SK-N-MC (cell line): ENCODE data around the gene CREB5.
A peak's percentile ranks its signal among the peaks of the same experiment; 100 is the strongest.

Experiments used
- DNase-seq: peaks from one replicate; pipeline ENCODE4 v3.0.0-alpha.2; 2011; ENCODE audit warnings: low read depth, low spot score
- H3K27ac ChIP-seq: fragments of 200-600 bp; sonication (generic); 2 replicates; pipeline ENCODE4 v1.5.1; 2016; ENCODE audit warnings: mixed run types
- H3K36me3 ChIP-seq: fragments of 200-600 bp; sonication (generic); 2 replicates; pipeline ENCODE4 v1.6.1; 2017; ENCODE audit warnings: antibody characterized with exemption, low read length, mixed read lengths; ENCODE audit not compliant: insufficient read depth
- H3K4me3 ChIP-seq: fragments of 200-600 bp; sonication (generic); 2 replicates; pipeline ENCODE4 v1.5.1; 2016
- H3K9ac ChIP-seq: fragments of 200-600 bp; sonication (generic); 2 replicates; pipeline ENCODE4 v1.8.0; 2017; ENCODE audit warnings: mixed run types, mixed read lengths; ENCODE audit not compliant: insufficient read length
- H3K9me3 ChIP-seq: fragments of 200-600 bp; sonication (generic); 2 replicates; pipeline ENCODE4 v1.6.1; 2017; ENCODE audit warnings: low read depth, mild to moderate bottlenecking, antibody characterized with exemption, low read length, moderate library complexity, mixed read lengths
- EZH2 ChIP-seq: fragments of 200-600 bp; sonication (generic); IDR thresholded peaks from one replicate; pipeline ENCODE4 v1.6.1; 2017; ENCODE audit warnings: antibody characterized with exemption
- FOXP2 ChIP-seq: optimal IDR thresholded peaks from 2 replicates; pipeline ENCODE3; 2011; ENCODE audit warnings: mild to moderate bottlenecking, moderate library complexity; ENCODE audit not compliant: insufficient read depth; ENCODE audit errors: extremely low read length, control extremely low read depth
- POLR2AphosphoS5 ChIP-seq: IDR thresholded peaks from 2 replicates; pipeline ENCODE4 v1.6.1; 2012; ENCODE audit warnings: mild to moderate bottlenecking, low read depth, low read length, borderline replicate concordance

Gene CREB5

DNA sequence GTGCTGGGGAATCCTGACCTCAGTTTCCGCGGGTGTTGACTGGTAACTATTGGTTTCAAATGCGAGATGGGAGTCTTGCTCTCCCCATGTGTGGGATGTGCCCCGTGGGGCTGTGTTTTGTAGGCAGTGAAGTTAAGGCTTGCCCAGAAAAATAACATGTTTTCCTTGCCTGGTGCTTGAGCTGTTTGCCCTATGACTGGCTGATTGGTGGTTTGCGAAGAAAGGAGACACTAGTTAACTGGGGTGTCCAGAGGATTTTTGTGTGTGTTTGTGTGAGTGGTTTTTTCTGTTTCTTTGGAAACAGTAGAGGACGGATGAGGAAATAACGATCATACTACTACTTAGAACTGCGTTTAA is 61.9 kb downstream of the CREB5 start:
- TF ChIP-seq EZH2 (no peak), FOXP2 (no peak), POLR2AphosphoS5 (no peak)
- DNase-seq = no peak
- no peaks in the 10 kb centered on the region for H3K36me3 ChIP-seq
- no peaks in the 10 kb centered on the region for H3K9me3 ChIP-seq
- H3K9ac ChIP-seq = no peak overlapping the region
- no peak overlapping the region for H3K4me3 ChIP-seq
- H3K27ac ChIP-seq = no peak overlapping the region

DNA sequence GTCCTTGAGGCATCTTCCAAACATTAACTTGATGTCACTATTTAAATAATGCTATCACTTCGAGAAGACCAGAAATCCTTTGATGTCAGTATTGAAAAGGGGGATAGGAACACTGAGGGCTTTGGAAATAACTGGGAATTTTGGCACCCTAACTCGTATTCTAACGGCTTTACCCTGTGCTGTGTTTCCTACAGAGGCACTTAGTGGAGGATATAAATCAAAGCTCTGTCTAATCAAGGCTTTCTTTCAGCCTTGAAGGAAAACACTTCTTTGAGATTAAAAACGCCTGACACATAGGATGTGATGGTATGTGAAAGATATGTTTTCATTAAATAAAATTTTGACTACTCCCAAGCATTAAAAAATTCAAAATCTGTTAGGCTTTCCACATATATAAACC is 62.3 kb downstream of the CREB5 start:
- no peak overlapping the region for H3K9ac ChIP-seq
- no peak overlapping the region for H3K27ac ChIP-seq
- no peaks in the 10 kb centered on the region for H3K36me3 ChIP-seq
- DNase-seq = no peak
- no peak overlapping the region for H3K4me3 ChIP-seq
- no peak for TF ChIP-seq POLR2AphosphoS5
- TF ChIP-seq EZH2 = no peak
- no peak for TF ChIP-seq FOXP2
- no peaks in the 10 kb centered on the region for H3K9me3 ChIP-seq

DNA sequence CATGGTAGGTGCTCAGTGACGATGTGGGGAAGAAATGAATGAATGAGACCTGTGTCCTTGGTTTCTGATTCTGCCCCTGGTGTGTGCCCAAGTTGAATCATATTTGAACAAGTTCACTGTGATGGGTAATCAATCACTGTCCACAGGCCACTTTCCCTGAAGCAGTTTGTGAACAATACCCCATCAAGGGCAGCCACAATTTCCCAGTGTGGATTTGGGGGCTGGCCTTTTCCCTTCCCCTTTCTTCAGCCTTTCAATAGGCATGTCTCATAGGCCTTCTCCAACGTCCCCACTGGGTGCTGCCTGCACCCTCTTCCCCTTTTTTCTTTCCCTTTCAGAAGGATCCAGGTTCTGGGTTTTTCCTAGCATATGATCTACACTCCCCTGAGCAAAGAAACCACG is 64.7 kb downstream of the CREB5 start:
- no peak overlapping the region for H3K4me3 ChIP-seq
- TF ChIP-seq FOXP2 (no peak), POLR2AphosphoS5 (no peak), EZH2 (no peak)
- no peaks in the 10 kb centered on the region for H3K36me3 ChIP-seq
- no peak for DNase-seq
- H3K27ac ChIP-seq = no peak overlapping the region
- H3K9me3 ChIP-seq = no peaks in the 10 kb centered on the region
- H3K9ac ChIP-seq = no peak overlapping the region

DNA sequence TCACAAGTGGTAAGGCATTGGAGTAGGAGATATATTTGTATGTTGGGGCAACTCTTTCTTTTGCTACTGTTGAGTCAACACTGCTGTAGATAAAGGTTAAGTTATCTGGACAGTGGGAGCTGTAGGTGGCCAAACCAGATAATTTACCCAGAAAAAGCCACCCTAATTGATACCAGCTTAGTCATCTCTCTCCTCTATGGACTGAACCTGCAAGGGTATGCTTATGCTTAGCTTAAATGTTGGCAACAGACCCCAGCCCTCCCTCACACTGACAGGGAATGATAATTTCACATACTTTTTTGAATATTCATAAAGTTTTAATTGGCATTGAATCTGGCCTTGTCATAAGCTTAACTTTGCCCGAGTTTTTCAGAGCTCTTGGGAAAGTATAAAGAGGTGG is 66.3 kb downstream of the CREB5 start:
- H3K9ac ChIP-seq = no peak overlapping the region
- no peaks in the 10 kb centered on the region for H3K36me3 ChIP-seq
- DNase-seq = no peak
- H3K27ac ChIP-seq = no peak overlapping the region
- H3K4me3 ChIP-seq = no peak overlapping the region
- H3K9me3 ChIP-seq = no peaks in the 10 kb centered on the region
- TF ChIP-seq EZH2 (no peak), FOXP2 (no peak), POLR2AphosphoS5 (no peak)

DNA sequence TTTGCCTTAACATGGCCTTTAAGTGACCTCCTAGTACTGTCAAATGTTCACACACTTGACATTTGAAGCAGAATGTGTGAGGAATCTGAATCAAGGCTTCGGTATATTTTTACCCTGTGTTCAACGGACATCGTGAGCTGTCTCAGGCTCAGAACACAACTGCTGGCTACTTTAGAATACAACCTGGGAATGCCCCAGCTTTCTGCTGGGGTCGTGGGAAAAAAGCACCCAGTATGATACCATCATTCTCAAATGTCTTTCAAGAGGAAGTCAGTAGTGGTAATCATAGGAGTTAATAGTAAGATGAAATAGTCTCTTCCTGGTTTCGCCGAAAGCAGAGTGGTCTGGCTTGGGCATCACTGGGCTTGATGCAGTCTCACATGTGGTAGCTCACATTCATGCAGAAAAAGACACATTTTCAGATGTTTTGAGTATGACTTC is 67.2 kb downstream of the CREB5 start:
- no peak overlapping the region for H3K9ac ChIP-seq
- H3K36me3 ChIP-seq = no peaks in the 10 kb centered on the region
- TF ChIP-seq POLR2AphosphoS5 (no peak), FOXP2 (no peak), EZH2 (no peak)
- H3K4me3 ChIP-seq = no peak overlapping the region
- no peaks in the 10 kb centered on the region for H3K9me3 ChIP-seq
- H3K27ac ChIP-seq = no peak overlapping the region
- DNase-seq = no peak

DNA sequence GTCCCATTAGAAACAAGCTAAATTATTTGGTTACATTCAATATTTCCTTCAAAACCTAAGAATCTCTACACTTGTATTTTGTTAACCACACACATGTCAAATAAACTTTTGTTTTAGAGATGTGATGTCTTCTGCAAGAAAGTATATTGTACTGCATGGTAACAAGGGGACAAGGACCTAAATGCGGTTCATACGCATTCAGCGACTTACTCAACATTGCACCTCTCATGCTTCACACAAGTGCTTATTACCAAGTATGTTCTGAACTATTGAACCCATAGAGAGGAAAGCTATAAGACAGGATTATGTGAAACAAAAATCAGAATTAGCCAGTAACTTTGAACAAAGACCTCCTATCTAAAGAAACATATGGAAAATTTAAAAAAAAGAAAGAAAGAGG is 68.3 kb downstream of the CREB5 start:
- peak overlapping the region; percentile 52 for H3K9ac ChIP-seq
- no peak for DNase-seq
- H3K36me3 ChIP-seq = no peaks in the 10 kb centered on the region
- peak overlapping the region; percentile 30; the same call in 1 of the 2 replicates for H3K27ac ChIP-seq
- TF ChIP-seq POLR2AphosphoS5 = no peak
- TF ChIP-seq EZH2 = no peak
- TF ChIP-seq FOXP2 = no peak
- peak overlapping the region; percentile 64 for H3K4me3 ChIP-seq
- H3K9me3 ChIP-seq = no peaks in the 10 kb centered on the region

DNA sequence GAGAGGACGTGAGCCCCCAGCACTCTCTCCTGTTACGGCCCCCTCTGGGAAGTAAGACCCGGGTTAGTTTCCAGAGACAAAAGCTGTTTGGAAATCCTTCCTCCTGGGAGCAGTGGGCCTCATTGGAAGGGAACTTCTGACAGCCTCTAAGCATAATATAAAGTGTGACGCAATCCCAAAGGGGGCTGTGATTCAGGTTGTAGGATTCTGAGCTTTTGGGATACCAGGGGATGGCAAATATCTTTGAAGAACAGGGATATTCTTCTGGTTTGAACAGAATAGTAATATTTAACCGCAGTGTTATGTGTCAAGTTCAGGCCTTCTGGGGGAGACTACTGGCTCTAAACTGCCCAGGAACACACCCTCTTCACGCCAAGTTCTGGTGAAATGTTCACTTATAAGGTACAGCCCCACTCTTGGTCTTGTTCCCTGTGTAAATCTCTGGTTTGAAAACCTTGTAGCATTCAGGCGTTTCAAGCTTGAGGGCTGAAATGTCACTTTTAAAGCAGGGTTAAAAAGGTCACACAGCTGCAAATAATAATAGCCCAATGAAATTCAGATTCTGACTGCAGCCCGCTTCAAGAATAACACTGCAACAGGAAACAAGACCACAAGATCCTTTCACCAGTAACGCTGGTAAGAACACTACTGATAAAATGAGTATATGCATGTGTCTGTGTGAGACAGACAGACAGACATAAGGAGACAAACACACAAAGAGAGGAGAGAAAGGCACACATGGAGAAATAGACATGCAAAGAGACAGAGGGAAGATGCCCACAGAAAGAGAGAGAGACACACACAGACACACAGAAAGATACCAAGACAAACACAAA is 69.0 kb downstream of the CREB5 start:
- Histone ChIP-seq H3K9ac (peak overlapping the region; percentile 52), H3K27ac (peak overlapping the region; percentile 30; the same call in 1 of the 2 replicates), H3K9me3 (no peaks in the 10 kb centered on the region), H3K4me3 (peak overlapping the region; percentile 64), H3K36me3 (no peaks in the 10 kb centered on the region)
- DNase-seq = peak; percentile 62
- TF ChIP-seq EZH2 = no peak

DNA sequence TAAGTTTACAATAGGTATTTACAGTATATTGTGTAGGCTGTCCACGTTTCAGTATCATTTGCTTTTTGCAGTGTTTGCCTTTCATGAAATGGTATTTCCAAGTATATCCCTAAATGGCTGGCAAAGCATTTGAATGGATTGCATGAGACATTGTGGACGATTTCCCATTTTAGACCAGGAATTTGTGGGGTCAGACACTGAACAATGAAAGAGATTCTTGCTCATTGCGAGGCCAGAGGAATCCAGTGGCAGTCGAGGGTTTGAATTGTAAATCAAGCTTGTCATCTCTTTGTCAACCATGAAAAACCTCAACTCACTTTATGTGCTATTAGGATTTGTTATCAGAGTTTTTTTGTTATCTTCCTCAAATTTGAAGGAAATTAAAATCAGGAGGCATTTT is 70.8 kb downstream of the CREB5 start:
- Histone ChIP-seq H3K9me3 (no peaks in the 10 kb centered on the region), H3K27ac (no peak overlapping the region), H3K36me3 (no peaks in the 10 kb centered on the region), H3K9ac (no peak overlapping the region), H3K4me3 (no peak overlapping the region)
- no peak for TF ChIP-seq POLR2AphosphoS5
- no peak for TF ChIP-seq EZH2
- TF ChIP-seq FOXP2 = no peak
- DNase-seq = no peak
